ENCODE data around the gene ADARB2.

- TF ChIP-seq POLR2A (IDR thresholded peaks at IDR 0.05), result no peak
- TF ChIP-seq, protein P1, sequence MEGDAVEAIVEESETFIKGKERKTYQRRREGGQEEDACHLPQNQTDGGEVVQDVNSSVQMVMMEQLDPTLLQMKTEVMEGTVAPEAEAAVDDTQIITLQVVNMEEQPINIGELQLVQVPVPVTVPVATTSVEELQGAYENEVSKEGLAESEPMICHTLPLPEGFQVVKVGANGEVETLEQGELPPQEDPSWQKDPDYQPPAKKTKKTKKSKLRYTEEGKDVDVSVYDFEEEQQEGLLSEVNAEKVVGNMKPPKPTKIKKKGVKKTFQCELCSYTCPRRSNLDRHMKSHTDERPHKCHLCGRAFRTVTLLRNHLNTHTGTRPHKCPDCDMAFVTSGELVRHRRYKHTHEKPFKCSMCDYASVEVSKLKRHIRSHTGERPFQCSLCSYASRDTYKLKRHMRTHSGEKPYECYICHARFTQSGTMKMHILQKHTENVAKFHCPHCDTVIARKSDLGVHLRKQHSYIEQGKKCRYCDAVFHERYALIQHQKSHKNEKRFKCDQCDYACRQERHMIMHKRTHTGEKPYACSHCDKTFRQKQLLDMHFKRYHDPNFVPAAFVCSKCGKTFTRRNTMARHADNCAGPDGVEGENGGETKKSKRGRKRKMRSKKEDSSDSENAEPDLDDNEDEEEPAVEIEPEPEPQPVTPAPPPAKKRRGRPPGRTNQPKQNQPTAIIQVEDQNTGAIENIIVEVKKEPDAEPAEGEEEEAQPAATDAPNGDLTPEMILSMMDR (IDR thresholded peaks at IDR 0.05), result no peak
Measured at GRCh38 chr10:1310271-1310789, 427.0 kb downstream of the ADARB2 start.
